HG03571 (cell line): ENCODE data around the gene ADGRV1.
A peak's percentile ranks its signal among the peaks of the same experiment; 100 is the strongest.

Experiments
- ATAC-seq: cut with Tn5 transposase; IDR thresholded peaks from one replicate; pipeline ENCODE4 v1.9.1; 2021; ENCODE audit not compliant: unreplicated experiment

ADGRV1 gene

DNA sequence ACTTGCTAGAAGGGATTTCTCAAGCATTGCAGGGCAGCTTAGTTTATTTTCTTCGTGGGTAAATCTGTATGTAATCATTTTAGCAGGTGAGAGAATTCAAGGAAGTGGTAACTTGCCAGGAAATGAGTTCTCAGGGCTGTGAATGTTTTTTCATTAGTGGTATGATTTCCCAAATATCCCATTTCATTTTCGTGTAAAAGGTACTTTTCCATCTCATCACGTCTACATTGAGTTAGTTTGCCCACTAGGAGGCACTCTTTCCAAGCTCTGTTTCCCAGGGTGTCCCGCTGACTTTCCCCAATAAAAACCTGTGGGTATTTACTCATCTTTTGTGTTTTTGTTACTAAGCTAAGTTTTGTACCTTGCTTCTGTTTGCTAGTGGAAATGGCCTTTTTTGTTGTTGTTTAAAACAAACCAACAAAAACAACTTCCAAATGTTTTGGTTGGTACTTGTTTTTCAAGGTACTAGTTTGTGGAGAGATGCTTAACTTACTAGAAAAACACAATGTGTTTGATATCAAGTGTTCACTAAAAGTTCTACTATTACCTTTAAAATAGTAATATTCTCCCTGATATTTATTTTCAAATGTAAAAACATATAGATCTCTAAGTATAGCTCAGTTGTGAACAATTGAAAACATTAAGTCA lies 373.6 kb downstream of the ADGRV1 start:
- no peak for ATAC-seq

DNA sequence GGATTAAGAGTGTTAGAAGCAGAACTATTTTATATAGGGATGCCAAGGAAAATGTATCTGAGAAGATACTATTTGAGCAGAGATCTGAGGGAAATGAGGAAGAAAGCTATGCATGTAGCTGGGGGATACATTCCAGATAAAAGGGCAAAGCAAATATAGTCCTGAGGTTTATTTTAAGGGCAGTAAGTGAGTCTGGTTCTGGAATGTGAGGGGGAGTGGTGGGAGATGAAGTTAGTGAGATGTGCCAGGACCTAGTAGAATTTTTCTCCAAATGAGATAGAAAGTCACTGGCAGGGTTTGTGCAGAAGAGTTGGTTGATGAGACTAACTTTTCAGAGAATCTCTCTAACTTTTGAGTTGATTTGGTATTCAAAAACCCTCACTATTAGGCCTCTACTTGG lies 374.7 kb downstream of the ADGRV1 start:
- no peak for ATAC-seq

- no peak for ATAC-seq
Measured at GRCh38 chr5:90934091-90934719, 375.6 kb downstream of the ADGRV1 start.

GRCh38 chr5:90934738-90935137 lies 376.1 kb downstream of the ADGRV1 start:
- no peak for ATAC-seq

DNA sequence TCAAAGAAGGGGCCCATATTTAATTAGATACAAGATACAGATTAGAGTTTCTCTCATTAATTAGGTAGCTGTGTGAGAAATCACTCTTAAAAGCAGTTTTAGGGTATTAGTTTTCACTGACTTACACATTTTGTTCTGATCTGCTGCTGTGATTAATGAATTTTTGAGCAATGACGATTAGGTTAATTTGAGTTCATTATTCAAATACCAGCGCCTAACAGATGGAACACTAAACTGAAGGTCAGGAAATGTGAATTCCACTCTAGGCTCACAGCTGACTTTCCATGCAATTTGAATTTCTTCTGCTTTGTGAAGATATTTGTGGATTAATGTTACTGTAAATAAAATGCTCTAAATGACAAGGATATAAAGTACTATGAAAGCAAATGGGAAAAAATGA lies 380.6 kb downstream of the ADGRV1 start:
- ATAC-seq: no peak

GRCh38 chr5:90940227-90940995 lies 381.8 kb downstream of the ADGRV1 start:
- peak; percentile 99 for ATAC-seq

DNA sequence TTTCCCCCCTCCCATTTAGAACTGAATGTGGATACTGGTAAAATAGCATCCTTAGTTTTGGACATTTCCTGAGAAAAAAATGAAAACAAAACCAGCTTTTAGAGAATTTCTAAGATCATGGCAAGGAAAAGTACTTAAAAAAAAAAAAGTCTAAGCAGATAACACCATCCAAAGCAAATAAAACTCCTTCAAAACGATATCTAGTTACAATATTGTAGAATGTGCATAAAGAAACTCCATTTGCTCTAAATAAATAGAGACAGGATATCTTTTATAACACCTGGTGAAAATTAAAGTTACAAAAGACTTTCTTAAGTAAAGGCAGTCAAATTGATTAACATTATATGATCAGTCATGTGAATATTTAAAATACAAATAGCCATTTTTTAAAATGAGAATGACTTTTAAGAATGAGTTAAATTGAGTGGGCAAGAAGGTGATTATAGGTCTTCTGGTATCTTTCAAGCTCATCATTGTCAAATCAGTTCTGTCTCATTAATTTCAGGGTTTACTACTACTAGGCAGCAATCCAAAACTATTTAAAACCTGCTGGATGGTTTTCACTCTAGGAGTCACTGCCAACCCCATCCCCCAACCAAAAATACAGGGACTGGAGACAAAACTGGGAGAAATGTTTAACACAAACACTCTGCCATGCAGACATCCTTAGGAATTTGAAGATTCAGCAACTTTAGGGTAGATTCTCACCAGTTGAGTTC lies 382.6 kb downstream of the ADGRV1 start:
- no peak for ATAC-seq

DNA sequence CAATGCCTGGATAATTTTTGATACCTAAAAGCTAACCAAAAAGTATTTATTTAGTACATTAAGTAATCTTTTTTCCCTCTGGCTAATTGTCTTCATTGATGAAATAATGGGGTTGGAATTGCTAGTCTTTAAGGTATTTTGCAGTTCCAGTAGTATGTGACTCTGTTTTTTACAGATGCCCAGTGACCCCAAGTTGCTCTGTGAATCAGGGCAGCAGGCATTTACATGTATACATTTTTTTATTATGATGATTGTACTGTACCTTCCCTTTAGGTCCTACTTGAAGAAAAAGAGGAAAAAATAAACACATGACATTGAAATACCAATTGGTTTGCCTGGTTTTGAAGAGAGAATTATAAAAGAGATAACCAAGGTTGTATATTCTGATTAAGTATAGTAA lies 385.5 kb downstream of the ADGRV1 start:
- no peak for ATAC-seq

DNA sequence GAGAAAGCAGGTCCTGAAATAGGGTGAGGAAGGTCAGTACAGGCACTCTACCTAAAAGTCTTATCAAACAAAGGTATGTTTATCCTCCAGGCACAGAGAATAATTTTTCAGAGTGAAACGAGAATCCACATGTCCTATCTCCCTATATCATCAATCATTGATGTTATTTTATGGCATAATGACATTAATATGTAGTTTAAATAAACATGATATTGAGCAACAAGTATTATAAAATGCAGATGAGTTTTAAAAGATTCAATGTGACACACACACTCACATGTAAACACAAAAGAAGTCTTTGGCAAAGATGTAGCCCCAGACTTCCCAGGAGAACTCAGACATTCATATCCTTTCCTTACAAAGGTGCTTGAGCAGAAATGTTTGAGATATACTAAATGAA lies 389.1 kb downstream of the ADGRV1 start:
- ATAC-seq: no peak

- no peak for ATAC-seq
Measured at GRCh38 chr5:90948969-90949368, 390.4 kb downstream of the ADGRV1 start.

- ATAC-seq: peak; percentile 71
Measured at GRCh38 chr5:90949469-90950358, 391.1 kb downstream of the ADGRV1 start.

GRCh38 chr5:90955001-90955635 lies 396.5 kb downstream of the ADGRV1 start:
- no peak for ATAC-seq

DNA sequence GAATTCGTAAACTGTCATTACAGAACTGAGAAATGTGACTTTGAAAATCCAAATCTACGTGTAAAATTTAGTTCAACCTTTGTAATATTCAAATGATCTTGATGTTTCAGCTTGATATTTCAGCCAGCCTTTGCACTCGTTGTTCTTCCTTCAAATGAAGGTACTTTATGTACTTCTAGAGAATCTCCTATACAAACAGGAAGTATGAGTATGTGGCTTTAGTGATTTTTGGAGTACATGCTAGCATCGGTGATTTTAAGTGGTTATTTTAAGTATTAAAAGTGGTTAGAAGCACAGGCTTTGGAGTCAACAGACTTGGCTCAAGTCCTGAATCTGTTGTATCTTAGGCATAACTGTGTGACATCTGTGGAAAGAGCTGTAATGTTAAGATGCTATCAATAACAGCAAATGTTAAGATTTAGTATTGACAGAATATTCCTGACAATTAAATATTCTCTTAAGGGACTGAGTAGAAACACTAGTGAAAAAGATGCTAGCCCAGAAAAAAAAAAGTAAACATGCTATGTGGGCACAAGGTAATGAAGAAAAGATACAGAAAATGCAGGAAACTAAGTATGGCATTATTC lies 398.0 kb downstream of the ADGRV1 start:
- no peak for ATAC-seq

DNA sequence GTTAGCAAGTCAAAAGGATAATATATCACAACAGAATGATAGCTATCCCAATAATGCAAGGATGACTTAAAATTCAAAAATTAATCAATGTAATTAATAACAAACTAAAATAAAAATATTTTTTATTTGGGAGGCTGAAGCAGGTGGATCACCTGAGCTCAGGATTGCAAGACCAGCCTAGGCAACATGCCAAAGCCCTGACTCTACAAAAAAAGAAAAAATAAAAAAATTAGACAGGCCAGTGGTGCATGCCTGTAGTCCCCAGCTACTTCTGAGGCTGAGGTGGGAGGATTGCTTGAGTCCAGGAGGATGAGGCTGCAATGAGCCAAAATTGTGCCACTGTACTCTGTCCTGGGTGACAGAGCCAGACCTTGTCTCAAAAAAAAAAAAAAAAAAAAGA lies 399.3 kb downstream of the ADGRV1 start:
- no peak for ATAC-seq

GRCh38 chr5:90959262-90959661 lies 400.7 kb downstream of the ADGRV1 start:
- ATAC-seq: no peak

DNA sequence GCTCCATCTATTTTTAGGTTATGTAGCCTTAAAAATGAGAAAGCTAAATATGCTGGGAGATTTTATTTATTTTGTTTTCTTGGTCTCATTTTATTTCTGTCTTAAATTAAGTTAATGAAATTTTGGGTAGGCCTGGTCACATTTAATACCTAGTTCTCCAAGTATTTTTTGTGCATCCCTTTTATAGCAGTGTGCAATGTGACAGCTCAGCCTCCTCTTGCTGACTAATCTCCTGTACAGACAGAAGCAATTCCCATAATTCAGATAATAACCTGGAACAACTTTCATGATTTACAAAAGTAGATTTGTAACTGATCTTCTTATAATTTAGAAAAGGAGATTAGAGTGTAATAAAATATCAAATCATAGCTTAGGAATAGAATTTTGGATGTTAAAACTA lies 403.9 kb downstream of the ADGRV1 start:
- ATAC-seq: no peak

GRCh38 chr5:90965110-90965685 lies 406.6 kb downstream of the ADGRV1 start:
- ATAC-seq: no peak

DNA sequence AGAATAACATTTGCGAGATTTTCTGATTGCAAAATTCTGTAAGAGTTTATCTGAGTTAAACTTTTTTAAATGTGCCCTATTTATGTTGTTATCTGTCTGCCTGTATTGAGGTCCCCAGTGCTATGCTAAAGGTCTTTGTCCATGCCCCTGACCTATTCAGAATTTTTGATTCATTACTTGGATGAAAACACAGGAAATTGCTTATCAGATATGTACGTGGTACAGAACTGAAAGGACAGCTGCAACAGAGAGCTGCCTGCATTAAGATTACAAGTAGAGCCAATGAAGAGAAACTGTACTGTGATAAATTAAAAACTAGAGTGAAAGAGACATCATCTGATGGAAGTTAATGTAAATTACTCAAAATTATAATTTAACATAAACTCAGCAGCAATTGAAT lies 408.8 kb downstream of the ADGRV1 start:
- ATAC-seq: no peak

- ATAC-seq: no peak
Measured at GRCh38 chr5:90967851-90968250, 409.3 kb downstream of the ADGRV1 start.
